Lower lobe of right lung (tissue), 2 donors: ENCODE data around the gene CHID1. TPM values are rescaled to one million over a fixed set of nuclear protein-coding genes. Genes with fewer than 3 reads are reported as not detected.

ENCODE experiments used
- ATAC-seq, 2 donors: fragments of 200-7000 bp; cut with Tn5 transposase; one replicate each; pipeline ENCODE4 v1.9.1; 2020 to 2022; ENCODE audit warnings: mild to moderate bottlenecking in 2 of 2, moderate library complexity in 2 of 2
- DNase-seq: peaks from one replicate; pipeline ENCODE4 v3.0.0-alpha.2; 2020
- H3K27ac ChIP-seq: fragments of 200-600 bp; one replicate; pipeline ENCODE4 v1.8.0; 2022
- H3K27me3 ChIP-seq: fragments of 200-600 bp; one replicate; pipeline ENCODE4 v1.8.0; 2022; ENCODE audit warnings: low read depth
- H3K36me3 ChIP-seq: fragments of 200-600 bp; one replicate; pipeline ENCODE4 v1.8.0; 2022; ENCODE audit warnings: mild to moderate bottlenecking
- H3K4me1 ChIP-seq: fragments of 200-600 bp; one replicate; pipeline ENCODE4 v1.8.0; 2022
- H3K4me3 ChIP-seq: fragments of 200-600 bp; one replicate; pipeline ENCODE4 v1.8.0; 2022; ENCODE audit warnings: mild to moderate bottlenecking
- H3K9me3 ChIP-seq: fragments of 200-600 bp; one replicate; pipeline ENCODE4 v1.8.0; 2022
- intact Hi-C: fragments of 100-400 bp; cut with DNase I; formaldehyde crosslinking; loops from one replicate; pipeline ENCODE4 v1.11.0; 2022
- total RNA-seq: library from RNA; stranded (reverse); fragmentation: NEBNext Ultra II Directional; extraction: Animal tissue kit (Norgen Biotek cat#: 25700); gene quantifications from one replicate; pipeline ENCODE4 v1.2.1, GENCODE V29; 2021
- TF ChIP-seq, protein P1 (sequence below): fragments of 200-600 bp; IDR thresholded peaks from one replicate; pipeline ENCODE4 v1.8.0; 2022; ENCODE audit warnings: antibody characterized with exemption, mild to moderate bottlenecking
- donor health status: DM: no; HTN: yes; CAD: no; lungs with severe emphysema.

CHID1 gene
- total RNA-seq, 1 donor from 2014 or later = 65.0 TPM

GRCh38 chr11:858762-859339, 51.8 kb downstream of the CHID1 start:
- ATAC-seq (no peak), DNase-seq (no peak)
- H3K4me1 ChIP-seq = peaks cover 16% of the 10 kb centered on the region
- intact Hi-C loops = no loop called here
- TF ChIP-seq, protein P1, sequence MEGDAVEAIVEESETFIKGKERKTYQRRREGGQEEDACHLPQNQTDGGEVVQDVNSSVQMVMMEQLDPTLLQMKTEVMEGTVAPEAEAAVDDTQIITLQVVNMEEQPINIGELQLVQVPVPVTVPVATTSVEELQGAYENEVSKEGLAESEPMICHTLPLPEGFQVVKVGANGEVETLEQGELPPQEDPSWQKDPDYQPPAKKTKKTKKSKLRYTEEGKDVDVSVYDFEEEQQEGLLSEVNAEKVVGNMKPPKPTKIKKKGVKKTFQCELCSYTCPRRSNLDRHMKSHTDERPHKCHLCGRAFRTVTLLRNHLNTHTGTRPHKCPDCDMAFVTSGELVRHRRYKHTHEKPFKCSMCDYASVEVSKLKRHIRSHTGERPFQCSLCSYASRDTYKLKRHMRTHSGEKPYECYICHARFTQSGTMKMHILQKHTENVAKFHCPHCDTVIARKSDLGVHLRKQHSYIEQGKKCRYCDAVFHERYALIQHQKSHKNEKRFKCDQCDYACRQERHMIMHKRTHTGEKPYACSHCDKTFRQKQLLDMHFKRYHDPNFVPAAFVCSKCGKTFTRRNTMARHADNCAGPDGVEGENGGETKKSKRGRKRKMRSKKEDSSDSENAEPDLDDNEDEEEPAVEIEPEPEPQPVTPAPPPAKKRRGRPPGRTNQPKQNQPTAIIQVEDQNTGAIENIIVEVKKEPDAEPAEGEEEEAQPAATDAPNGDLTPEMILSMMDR = no peak
- H3K9me3 ChIP-seq = no peaks in the 10 kb centered on the region
- no peaks in the 10 kb centered on the region for H3K27me3 ChIP-seq
- H3K36me3 ChIP-seq = peaks cover 28% of the 10 kb centered on the region
- no peak overlapping the region for H3K27ac ChIP-seq
- H3K4me3 ChIP-seq = no peak overlapping the region

DNA sequence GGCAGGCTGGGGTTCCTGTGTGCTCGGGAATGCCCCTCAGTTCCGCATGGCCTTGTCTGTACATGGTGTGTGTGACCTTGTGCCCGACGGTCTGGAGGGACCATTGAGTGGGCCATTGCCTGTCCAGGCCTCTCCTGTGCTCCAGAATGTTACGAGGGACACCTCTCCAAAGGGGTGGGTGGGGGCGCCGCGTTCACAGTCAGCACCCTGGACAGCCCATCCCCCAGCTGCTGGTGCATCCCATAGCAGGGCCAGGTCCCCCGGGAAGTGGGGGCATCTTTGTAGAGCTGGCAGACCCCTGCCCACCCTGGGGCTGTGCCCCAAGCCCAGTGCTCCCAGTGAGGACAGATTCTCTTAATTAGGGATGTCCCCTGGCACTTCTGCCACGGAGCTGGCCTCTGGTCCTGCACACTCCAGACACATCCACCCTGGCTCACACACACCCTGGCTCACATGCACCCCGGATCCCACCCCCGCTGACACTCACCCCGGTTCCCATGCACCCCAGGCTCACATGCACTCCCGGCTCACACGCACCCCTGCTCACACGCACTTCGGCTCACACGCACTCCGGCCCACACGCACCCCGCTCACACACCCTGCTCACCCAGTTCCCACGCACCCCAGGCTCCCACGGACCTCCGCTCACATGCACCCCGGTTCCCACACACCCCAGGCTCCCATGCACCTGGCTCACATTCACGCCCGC, 52.4 kb downstream of the CHID1 start:
- Histone ChIP-seq H3K4me1 (peaks cover 16% of the 10 kb centered on the region), H3K27ac (no peak overlapping the region), H3K27me3 (no peaks in the 10 kb centered on the region), H3K36me3 (peaks cover 22% of the 10 kb centered on the region), H3K9me3 (no peaks in the 10 kb centered on the region), H3K4me3 (no peak overlapping the region)
- no peak for ATAC-seq
- TF ChIP-seq, protein P1 = no peak
- DNase-seq = no peak
- intact Hi-C loops = no loop called here

- no peak for DNase-seq
- H3K9me3 ChIP-seq = no peaks in the 10 kb centered on the region
- H3K27me3 ChIP-seq = no peaks in the 10 kb centered on the region
- no peak overlapping the region for H3K4me3 ChIP-seq
- no peak overlapping the region for H3K27ac ChIP-seq
- TF ChIP-seq, protein P1 = no peak
- peaks cover 13% of the 10 kb centered on the region for H3K36me3 ChIP-seq
- intact Hi-C loops = no loop called here
- no peak for ATAC-seq
- peaks cover 10% of the 10 kb centered on the region for H3K4me1 ChIP-seq
Measured at GRCh38 chr11:856397-856796, 54.2 kb downstream of the CHID1 start.

- no peak for DNase-seq
- Histone ChIP-seq H3K27ac (no peak overlapping the region), H3K36me3 (peaks cover 13% of the 10 kb centered on the region), H3K4me1 (peaks cover 10% of the 10 kb centered on the region), H3K27me3 (no peaks in the 10 kb centered on the region), H3K9me3 (no peaks in the 10 kb centered on the region), H3K4me3 (no peak overlapping the region)
- TF ChIP-seq, protein P1 = no peak
- ATAC-seq = no peak
- intact Hi-C loops = no loop called here
Measured at GRCh38 chr11:855796-856195, 54.8 kb downstream of the CHID1 start.

- no peaks in the 10 kb centered on the region for H3K9me3 ChIP-seq
- DNase-seq (no peak), ATAC-seq (no peak)
- H3K27ac ChIP-seq = no peak overlapping the region
- TF ChIP-seq, protein P1 = no peak
- no peaks in the 10 kb centered on the region for H3K27me3 ChIP-seq
- intact Hi-C loops = no loop called here
- H3K4me1 ChIP-seq = peaks cover 14% of the 10 kb centered on the region
- H3K36me3 ChIP-seq = peaks cover 18% of the 10 kb centered on the region
- H3K4me3 ChIP-seq = no peak overlapping the region
Measured at GRCh38 chr11:855330-855674, 55.3 kb downstream of the CHID1 start.
